DND-41 (cell line): Measurements from ENCODE around the gene ANKRD13D.

ENCODE experiments used
- ATAC-seq: fragments of 200-7000 bp; cut with Tn5 transposase; 3 replicates; pipeline ENCODE4 v1.9.1; 2021; ENCODE audit warnings: low read depth; ENCODE audit not compliant: insufficient read depth
- DNase-seq: peaks from one replicate; pipeline ENCODE4 v3.0.0-alpha.2; 2020
- H2AFZ ChIP-seq: 2 replicates; pipeline ENCODE4 v1.6.0; 2012; ENCODE audit warnings: low read depth, low read length
- H3K27ac ChIP-seq: 2 replicates; pipeline ENCODE4 v1.5.1; 2012; ENCODE audit warnings: low read length, inconsistent platforms
- H3K27me3 ChIP-seq: fragments of 200-600 bp; sonication (generic); 2 replicates; pipeline ENCODE4 v1.6.0; 2012; ENCODE audit warnings: low read length, mild to moderate bottlenecking, inconsistent platforms; ENCODE audit not compliant: insufficient read depth, poor library complexity
- H3K36me3 ChIP-seq: 2 replicates; pipeline ENCODE4 v1.5.1; 2012; ENCODE audit warnings: low read length, inconsistent platforms; ENCODE audit not compliant: insufficient read depth
- H3K4me1 ChIP-seq: 2 replicates; pipeline ENCODE4 v1.5.1; 2012; ENCODE audit warnings: mild to moderate bottlenecking, low read length; ENCODE audit not compliant: insufficient read depth
- H3K4me2 ChIP-seq: 2 replicates; pipeline ENCODE4 v1.6.0; 2012; ENCODE audit warnings: mild to moderate bottlenecking, moderate library complexity, low read length, inconsistent platforms; ENCODE audit not compliant: insufficient read depth
- H3K4me3 ChIP-seq, 2 experiments: fragments of 200-600 bp in 1 of 2; shearing (Covaris generic) in 1 of 2; 2 replicates each; pipeline ENCODE4 v1.5.1; 2012 to 2016; ENCODE audit warnings: inconsistent platforms in 2 of 2, low read length in 2 of 2, mild to moderate bottlenecking in 2 of 2, low read depth in 1 of 2, moderate library complexity in 1 of 2
- H3K79me2 ChIP-seq: 2 replicates; pipeline ENCODE4 v1.6.0; 2012; ENCODE audit warnings: low read length, inconsistent platforms; ENCODE audit not compliant: insufficient read depth
- H3K9ac ChIP-seq: 2 replicates; pipeline ENCODE4 v1.6.0; 2012; ENCODE audit warnings: low read depth, mild to moderate bottlenecking, inconsistent platforms, low read length, moderate library complexity
- H3K9me3 ChIP-seq: 2 replicates; pipeline ENCODE4 v1.5.1; 2012; ENCODE audit warnings: low read length, moderate library complexity, mild to moderate bottlenecking, inconsistent platforms; ENCODE audit not compliant: insufficient read depth, severe bottlenecking
- H4K20me1 ChIP-seq: 2 replicates; pipeline ENCODE4 v1.6.0; 2012; ENCODE audit warnings: low read length; ENCODE audit not compliant: insufficient read depth
- CTCF ChIP-seq: IDR thresholded peaks from 2 replicates; pipeline ENCODE4 v1.5.1; 2012; ENCODE audit warnings: borderline replicate concordance, low read length, moderate library complexity, mild to moderate bottlenecking; ENCODE audit not compliant: poor library complexity, severe bottlenecking; ENCODE audit errors: extremely low read depth
- EZH2 ChIP-seq: IDR thresholded peaks from 3 replicates; pipeline ENCODE4 v1.6.1; 2012; ENCODE audit warnings: borderline replicate concordance, low read depth, mild to moderate bottlenecking, moderate library complexity, low read length, inconsistent platforms; ENCODE audit not compliant: severe bottlenecking

ANKRD13D gene

GRCh38 chr11:67337257-67337656 lies 48.2 kb downstream of the ANKRD13D start:
- ATAC-seq (no peak), DNase-seq (no peak)
- Histone ChIP-seq H3K27me3 (no peaks in the 10 kb centered on the region), H3K27ac (no peak overlapping the region), H3K4me1 (no peaks in the 10 kb centered on the region), H3K36me3 (no peaks in the 10 kb centered on the region), H3K9me3 (no peaks in the 10 kb centered on the region), H2AFZ (no peak overlapping the region), H3K4me3 (no peak overlapping the region), H4K20me1 (no peaks in the 10 kb centered on the region), H3K9ac (no peak overlapping the region), H3K4me2 (no peak overlapping the region), H3K79me2 (no peaks in the 10 kb centered on the region)
- TF ChIP-seq CTCF (no peak), EZH2 (no peak)

- Histone ChIP-seq H3K27me3 (no peaks in the 10 kb centered on the region), H3K79me2 (no peaks in the 10 kb centered on the region), H2AFZ (no peak overlapping the region), H3K4me2 (no peak overlapping the region), H3K9me3 (no peaks in the 10 kb centered on the region), H3K27ac (no peak overlapping the region), H3K9ac (no peak overlapping the region), H3K4me1 (no peaks in the 10 kb centered on the region; the same call in 1 of the 2 replicates), H3K4me3 (no peak overlapping the region), H3K36me3 (no peaks in the 10 kb centered on the region), H4K20me1 (no peaks in the 10 kb centered on the region)
- ATAC-seq (no peak), DNase-seq (peak; percentile 12)
- TF ChIP-seq CTCF (no peak), EZH2 (no peak)
These were observed 55.2 kb downstream of the ANKRD13D start for GRCh38 chr11:67344264-67344663.

GRCh38 chr11:67345247-67345919 lies 56.3 kb downstream of the ANKRD13D start:
- Histone ChIP-seq H3K79me2 (no peaks in the 10 kb centered on the region), H3K9me3 (no peaks in the 10 kb centered on the region), H3K4me1 (no peaks in the 10 kb centered on the region; the same call in 1 of the 2 replicates), H3K27ac (no peak overlapping the region), H3K4me3 (no peak overlapping the region), H3K4me2 (no peak overlapping the region), H4K20me1 (no peaks in the 10 kb centered on the region), H3K36me3 (no peaks in the 10 kb centered on the region), H3K27me3 (no peaks in the 10 kb centered on the region), H3K9ac (no peak overlapping the region), H2AFZ (no peak overlapping the region)
- ATAC-seq (0 out of 3 replicates have a peak, but pooled peaks have one; percentile 22), DNase-seq (no peak)
- no peak for TF ChIP-seq CTCF
- TF ChIP-seq EZH2, result no peak
